Astrocyte of the hippocampus (primary cell): Measurements from ENCODE around the gene SEC14L2.
"Not testable (repeated sequence)": the region's sequence is repeated elsewhere in the genome, so short reads cannot be mapped to it uniquely, and the experiment has no call there.

Source experiments
- DNase-seq: peaks from one replicate; pipeline ENCODE4 v3.0.0; 2011; ENCODE audit warnings: low read depth, low spot score

The SEC14L2 gene

GRCh38 chr22:30375312-30375849 is 21.4 kb upstream of the SEC14L2 start:
- no peak for DNase-seq

GRCh38 chr22:30380011-30380410 is 16.8 kb upstream of the SEC14L2 start:
- DNase-seq: no peak

- no peak for DNase-seq
Observed at GRCh38 chr22:30381264-30381663, 15.6 kb upstream of the SEC14L2 start.

GRCh38 chr22:30382340-30382739 is 14.5 kb upstream of the SEC14L2 start:
- DNase-seq: no peak

GRCh38 chr22:30383061-30383460 is 13.8 kb upstream of the SEC14L2 start:
- no peak for DNase-seq

GRCh38 chr22:30385942-30386341 is 10.9 kb upstream of the SEC14L2 start:
- DNase-seq: no peak

GRCh38 chr22:30386608-30386959 is 10.2 kb upstream of the SEC14L2 start:
- DNase-seq: no peak

GRCh38 chr22:30386960-30387827 is 9.6 kb upstream of the SEC14L2 start, which contains the start of gene RNF215:
Gene RNF215 (minus strand): TSS chr22:30387411. CDS start chr22:30387313, 98 bp downstream.
- DNase-seq: peak; percentile 95

- DNase-seq: peak; percentile 87
Observed at GRCh38 chr22:30390974-30391691, 5.7 kb upstream of the SEC14L2 start.

- DNase-seq: no peak
Observed at GRCh38 chr22:30392661-30393321, 4.0 kb upstream of the SEC14L2 start.

GRCh38 chr22:30393322-30393680 is 3.5 kb upstream of the SEC14L2 start:
- DNase-seq: no peak

- no peak for DNase-seq
Observed at GRCh38 chr22:30393885-30394284, 2.9 kb upstream of the SEC14L2 start.

- no peak for DNase-seq
Observed at GRCh38 chr22:30397656-30398635, 1.1 kb downstream of the SEC14L2 start.

GRCh38 chr22:30398685-30399680 is 2.2 kb downstream of the SEC14L2 start:
- DNase-seq: no peak

- DNase-seq: no peak
Observed at GRCh38 chr22:30399718-30400117, 2.9 kb downstream of the SEC14L2 start.

GRCh38 chr22:30400159-30400558 is 3.3 kb downstream of the SEC14L2 start:
- DNase-seq: no peak

- DNase-seq: not testable (repeated sequence)
Observed at GRCh38 chr22:30401024-30401423, 4.2 kb downstream of the SEC14L2 start.

GRCh38 chr22:30402028-30402765 is 5.4 kb downstream of the SEC14L2 start:
- DNase-seq: no peak

GRCh38 chr22:30402766-30403104 is 5.9 kb downstream of the SEC14L2 start:
- DNase-seq: not testable (repeated sequence)
